Left lung (tissue), 10 donors: ENCODE results near the gene SLC32A1. TPM values are rescaled to one million over a fixed set of nuclear protein-coding genes. Genes with fewer than 3 reads are reported as not detected.

Experiments used
- ATAC-seq: fragments of 200-7000 bp; cut with Tn5 transposase; one replicate; pipeline ENCODE4 v1.9.1; 2020; ENCODE audit warnings: moderate library complexity
- DNase-seq, 4 donors: peaks; one replicate each; pipeline ENCODE4 v3.0.0-alpha.2; 2013 to 2020
- H3K27ac ChIP-seq, 2 donors: fragments of 200-600 bp; sonication (generic) in 1 of 2; one replicate each; pipeline versions ENCODE4 v1.5.0 to v1.8.0; 2020 to 2021
- H3K27me3 ChIP-seq, 2 donors: fragments of 200-600 bp; sonication (generic) in 1 of 2; one replicate each; pipeline versions ENCODE4 v1.5.0 to v1.8.0; 2020 to 2021
- H3K36me3 ChIP-seq, 2 donors: fragments of 200-600 bp; sonication (generic) in 1 of 2; one replicate each; pipeline versions ENCODE4 v1.5.0 to v1.8.0; 2020 to 2021
- H3K4me1 ChIP-seq, 2 donors: fragments of 200-600 bp; one replicate each; pipeline ENCODE4 v1.8.0; 2021
- H3K4me3 ChIP-seq, 2 donors: fragments of 200-600 bp; sonication (generic) in 1 of 2; one replicate each; pipeline versions ENCODE4 v1.5.0 to v1.8.0; 2020 to 2021; ENCODE audit warnings: mild to moderate bottlenecking in 1 of 2
- H3K9me3 ChIP-seq, 2 donors: fragments of 200-600 bp; sonication (generic) in 1 of 2; one replicate each; pipeline versions ENCODE4 v1.5.0 to v1.8.0; 2020 to 2021
- intact Hi-C, 2 donors: fragments of 100-400 bp; cut with DNase I; formaldehyde crosslinking; loops; one replicate each; pipeline versions ENCODE4 v1.11.2 to v1.14.2; 2022
- polyA plus RNA-seq, 6 donors: library from polyadenylated mRNA; unstranded; fragments of 120-200 nt; gene quantifications; one replicate each; pipeline ENCODE4 v1.2.1, GENCODE V29; 2013; ENCODE audit not compliant: insufficient read length in 6 of 6
- total RNA-seq, 2 donors: library from RNA; stranded (reverse); fragmentation: NEBNext Ultra II Directional; extraction: Animal tissue kit (Norgen Biotek cat#: 25700); gene quantifications; one replicate each; pipeline ENCODE4 v1.2.1, GENCODE V29; 2021
- TF ChIP-seq, protein P1 (sequence below), 2 donors: fragments of 200-600 bp; sonication (generic) in 1 of 2; IDR thresholded peaks; one replicate each; pipeline versions ENCODE4 v1.5.0 to v1.8.0; 2021; ENCODE audit warnings: antibody characterized with exemption in 2 of 2
- donor health status: DM: no; HTN: yes; CAD: no.
- donor health status: DM: no; HTN: no; CAD: no.

Gene SLC32A1
- total and polyA plus RNA-seq, 8 donors = not detected

DNA sequence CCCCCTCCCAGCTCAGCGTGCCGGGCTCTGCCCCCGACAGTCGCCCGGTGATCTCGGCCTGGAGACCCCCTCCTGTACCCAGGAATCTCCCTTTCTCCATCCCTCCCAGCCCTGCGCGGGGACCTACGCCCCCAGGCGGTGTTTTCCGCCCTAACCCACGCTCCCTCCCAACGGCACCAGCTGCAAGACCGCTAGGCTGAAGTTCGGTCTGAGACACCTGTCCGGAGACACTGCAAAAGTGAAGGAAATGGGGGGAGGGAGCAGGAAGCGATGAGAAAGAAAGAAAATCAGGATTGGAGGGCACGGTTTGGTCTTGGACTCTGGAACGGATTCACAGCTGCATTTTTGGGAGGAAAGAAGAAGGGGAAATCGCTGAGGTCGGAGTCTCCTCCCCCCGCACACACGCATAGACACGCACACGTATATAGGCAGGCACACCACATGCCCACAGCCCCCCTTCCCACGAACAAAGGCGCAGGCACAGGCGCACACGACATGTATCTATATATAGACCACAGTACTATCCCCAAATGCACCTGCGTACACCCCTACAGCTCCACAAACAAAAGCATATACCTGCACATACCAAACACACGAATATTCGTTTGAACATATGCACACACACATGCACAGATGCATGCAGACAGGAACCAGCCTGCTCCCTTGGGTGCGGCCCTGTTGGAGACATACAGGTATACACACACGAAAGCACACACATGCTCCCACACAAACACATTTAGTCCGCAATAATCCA, 1.0 kb downstream of the SLC32A1 start:
- H3K4me1 ChIP-seq = peaks cover 0 to 27% of the 10 kb centered on the region in 2 donors

DNA sequence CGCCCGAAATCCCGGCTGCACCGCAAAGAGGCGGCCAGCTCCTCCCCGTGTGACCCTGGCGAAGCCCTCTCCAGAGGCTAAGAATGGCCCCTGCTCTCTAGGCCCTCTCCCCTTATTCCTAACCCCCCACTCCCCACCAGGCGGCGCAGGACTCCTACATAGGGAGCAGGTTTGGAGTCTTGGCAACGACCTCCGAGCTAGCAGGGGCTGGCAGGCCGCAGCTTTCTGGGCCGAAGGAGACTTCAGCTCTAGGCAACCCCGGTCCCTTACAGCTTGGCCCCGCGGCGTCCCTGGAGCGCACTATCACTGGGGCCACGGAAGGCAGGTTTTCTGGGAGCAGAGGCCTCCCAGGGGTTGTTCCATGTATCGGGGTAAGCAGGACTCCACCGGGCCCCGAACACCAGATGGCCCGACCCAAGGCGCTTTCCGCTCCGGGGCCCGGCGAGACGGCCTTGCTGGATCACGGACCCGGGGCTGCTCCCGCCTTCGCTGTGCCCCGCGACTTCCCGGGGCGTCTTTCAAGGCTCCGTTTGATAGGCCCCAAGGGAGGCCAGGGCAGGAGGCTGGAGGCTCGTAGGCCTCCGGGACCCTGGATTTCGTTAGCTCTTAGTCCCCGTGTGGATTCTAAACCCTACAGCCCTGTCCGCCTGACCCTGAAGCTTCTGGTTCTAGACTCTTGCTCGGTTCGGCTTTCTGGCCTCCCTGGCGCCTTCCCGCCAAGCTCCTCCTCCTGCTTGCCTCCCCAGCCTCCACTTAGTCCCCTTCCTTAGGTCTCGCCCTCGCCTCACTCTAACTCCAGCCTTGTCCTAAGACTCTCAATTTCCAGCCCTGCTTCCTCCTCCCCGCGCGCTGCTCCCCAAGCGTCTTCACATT, 1.9 kb downstream of the SLC32A1 start:
- H3K36me3 ChIP-seq = no peaks in the 10 kb centered on the region
- peak in 1 of 4 donors; percentile 48 for DNase-seq
- H3K9me3 ChIP-seq = no peaks in the 10 kb centered on the region
- H3K4me1 ChIP-seq = peaks cover 0 to 34% of the 10 kb centered on the region in 2 donors
- no peak overlapping the region for H3K4me3 ChIP-seq
- no peak for ATAC-seq
- TF ChIP-seq, protein P1, sequence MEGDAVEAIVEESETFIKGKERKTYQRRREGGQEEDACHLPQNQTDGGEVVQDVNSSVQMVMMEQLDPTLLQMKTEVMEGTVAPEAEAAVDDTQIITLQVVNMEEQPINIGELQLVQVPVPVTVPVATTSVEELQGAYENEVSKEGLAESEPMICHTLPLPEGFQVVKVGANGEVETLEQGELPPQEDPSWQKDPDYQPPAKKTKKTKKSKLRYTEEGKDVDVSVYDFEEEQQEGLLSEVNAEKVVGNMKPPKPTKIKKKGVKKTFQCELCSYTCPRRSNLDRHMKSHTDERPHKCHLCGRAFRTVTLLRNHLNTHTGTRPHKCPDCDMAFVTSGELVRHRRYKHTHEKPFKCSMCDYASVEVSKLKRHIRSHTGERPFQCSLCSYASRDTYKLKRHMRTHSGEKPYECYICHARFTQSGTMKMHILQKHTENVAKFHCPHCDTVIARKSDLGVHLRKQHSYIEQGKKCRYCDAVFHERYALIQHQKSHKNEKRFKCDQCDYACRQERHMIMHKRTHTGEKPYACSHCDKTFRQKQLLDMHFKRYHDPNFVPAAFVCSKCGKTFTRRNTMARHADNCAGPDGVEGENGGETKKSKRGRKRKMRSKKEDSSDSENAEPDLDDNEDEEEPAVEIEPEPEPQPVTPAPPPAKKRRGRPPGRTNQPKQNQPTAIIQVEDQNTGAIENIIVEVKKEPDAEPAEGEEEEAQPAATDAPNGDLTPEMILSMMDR (IDR thresholded peaks at IDR 0.05) = no peak
- intact Hi-C loops = no loop called here
- no peak overlapping the region for H3K27ac ChIP-seq
- H3K27me3 ChIP-seq = peaks cover 100% of the 10 kb centered on the region in 2 donors

More for the DNA sequence above, 1.0 kb downstream of the SLC32A1 start:
- H3K4me3 ChIP-seq = no peak overlapping the region
- DNase-seq (no peak), ATAC-seq (no peak)
- intact Hi-C loops = no loop called here
- H3K27ac ChIP-seq = no peak overlapping the region
- H3K9me3 ChIP-seq = no peaks in the 10 kb centered on the region
- peaks cover 94 to 100% of the 10 kb centered on the region in 2 donors for H3K27me3 ChIP-seq
- no peaks in the 10 kb centered on the region for H3K36me3 ChIP-seq
- TF ChIP-seq, protein P1 (IDR thresholded peaks at IDR 0.05) = no peak

GRCh38 chr20:38726804-38727606, 2.7 kb downstream of the SLC32A1 start:
- no peak overlapping the region for H3K27ac ChIP-seq
- H3K9me3 ChIP-seq = no peaks in the 10 kb centered on the region
- H3K36me3 ChIP-seq = no peaks in the 10 kb centered on the region
- H3K4me1 ChIP-seq = peaks cover 0 to 38% of the 10 kb centered on the region in 2 donors
- no peak overlapping the region for H3K4me3 ChIP-seq
- no peak for ATAC-seq
- TF ChIP-seq, protein P1 (IDR thresholded peaks at IDR 0.05) = no peak
- no peak for DNase-seq
- intact Hi-C loops = no loop called here
- peaks cover 98 to 100% of the 10 kb centered on the region in 2 donors for H3K27me3 ChIP-seq

DNA sequence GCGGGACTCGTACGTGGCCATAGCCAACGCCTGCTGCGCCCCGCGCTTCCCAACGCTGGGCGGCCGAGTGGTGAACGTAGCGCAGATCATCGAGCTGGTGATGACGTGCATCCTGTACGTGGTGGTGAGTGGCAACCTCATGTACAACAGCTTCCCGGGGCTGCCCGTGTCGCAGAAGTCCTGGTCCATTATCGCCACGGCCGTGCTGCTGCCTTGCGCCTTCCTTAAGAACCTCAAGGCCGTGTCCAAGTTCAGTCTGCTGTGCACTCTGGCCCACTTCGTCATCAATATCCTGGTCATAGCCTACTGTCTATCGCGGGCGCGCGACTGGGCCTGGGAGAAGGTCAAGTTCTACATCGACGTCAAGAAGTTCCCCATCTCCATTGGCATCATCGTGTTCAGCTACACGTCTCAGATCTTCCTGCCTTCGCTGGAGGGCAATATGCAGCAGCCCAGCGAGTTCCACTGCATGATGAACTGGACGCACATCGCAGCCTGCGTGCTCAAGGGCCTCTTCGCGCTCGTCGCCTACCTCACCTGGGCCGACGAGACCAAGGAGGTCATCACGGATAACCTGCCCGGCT, 3.4 kb downstream of the SLC32A1 start:
- DNase-seq = no peak
- no peak overlapping the region for H3K27ac ChIP-seq
- no peak overlapping the region for H3K4me3 ChIP-seq
- no peaks in the 10 kb centered on the region for H3K36me3 ChIP-seq
- intact Hi-C loops = no loop called here
- no peak for ATAC-seq
- peaks cover 98 to 100% of the 10 kb centered on the region in 2 donors for H3K27me3 ChIP-seq
- TF ChIP-seq, protein P1 (IDR thresholded peaks at IDR 0.05) = no peak
- H3K4me1 ChIP-seq = peaks cover 0 to 38% of the 10 kb centered on the region in 2 donors
- no peaks in the 10 kb centered on the region for H3K9me3 ChIP-seq
